ENCODE results near the gene SEMA7A.

- TF ChIP-seq, protein P1, sequence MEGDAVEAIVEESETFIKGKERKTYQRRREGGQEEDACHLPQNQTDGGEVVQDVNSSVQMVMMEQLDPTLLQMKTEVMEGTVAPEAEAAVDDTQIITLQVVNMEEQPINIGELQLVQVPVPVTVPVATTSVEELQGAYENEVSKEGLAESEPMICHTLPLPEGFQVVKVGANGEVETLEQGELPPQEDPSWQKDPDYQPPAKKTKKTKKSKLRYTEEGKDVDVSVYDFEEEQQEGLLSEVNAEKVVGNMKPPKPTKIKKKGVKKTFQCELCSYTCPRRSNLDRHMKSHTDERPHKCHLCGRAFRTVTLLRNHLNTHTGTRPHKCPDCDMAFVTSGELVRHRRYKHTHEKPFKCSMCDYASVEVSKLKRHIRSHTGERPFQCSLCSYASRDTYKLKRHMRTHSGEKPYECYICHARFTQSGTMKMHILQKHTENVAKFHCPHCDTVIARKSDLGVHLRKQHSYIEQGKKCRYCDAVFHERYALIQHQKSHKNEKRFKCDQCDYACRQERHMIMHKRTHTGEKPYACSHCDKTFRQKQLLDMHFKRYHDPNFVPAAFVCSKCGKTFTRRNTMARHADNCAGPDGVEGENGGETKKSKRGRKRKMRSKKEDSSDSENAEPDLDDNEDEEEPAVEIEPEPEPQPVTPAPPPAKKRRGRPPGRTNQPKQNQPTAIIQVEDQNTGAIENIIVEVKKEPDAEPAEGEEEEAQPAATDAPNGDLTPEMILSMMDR (IDR thresholded peaks at IDR 0.05; ENCODE audit: low read depth, low read length) = no peak
- TF ChIP-seq POLR2A (IDR thresholded peaks at IDR 0.05; ENCODE audit: extremely low read depth, insufficient read length) (no peak), MAX (IDR thresholded peaks at IDR 0.05; ENCODE audit: low read depth, low read length) (no peak)
These were observed 30.2 kb downstream of the SEMA7A start for GRCh38 chr15:74403588-74403919.
